Thoracic aorta (tissue), 2 donors: ENCODE measurements around the gene KPNA2. TPM values are rescaled to one million over a fixed set of nuclear protein-coding genes. Genes with fewer than 3 reads are reported as not detected.
"Not testable (repeated sequence)": the region's sequence is repeated elsewhere in the genome, so short reads cannot be mapped to it uniquely, and the experiment has no call there.

Source experiments
- ATAC-seq: fragments of 150-250 bp; one replicate; pipeline ENCODE4 v1.8.0; 2017; ENCODE audit warnings: low read depth; ENCODE audit not compliant: insufficient number of reproducible peaks, low FRiP score
- DNase-seq: peaks from one replicate; pipeline ENCODE4 v3.0.0-alpha.2; 2020; ENCODE audit warnings: low spot score
- H3K27ac ChIP-seq, 2 donors: fragments of 200-600 bp; sonication (generic); 1 replicate in 1 of 2; 2 replicates in 1 of 2; pipeline ENCODE4 v1.5.1; 2016; ENCODE audit warnings: mild to moderate bottlenecking in 2 of 2, moderate library complexity in 2 of 2
- H3K27me3 ChIP-seq: fragments of 200-600 bp; sonication (generic); replicated peaks from 2 replicates; pipeline ENCODE4 v1.6.0; 2016; ENCODE audit warnings: mild to moderate bottlenecking; ENCODE audit not compliant: insufficient read depth
- H3K36me3 ChIP-seq: fragments of 200-600 bp; sonication (generic); one replicate; pipeline ENCODE4 v1.5.1; 2016
- H3K4me1 ChIP-seq, 2 donors: fragments of 200-600 bp; sonication (generic); 1 replicate in 1 of 2; 2 replicates in 1 of 2; pipeline versions ENCODE4 v1.5.1 to v1.6.0; 2016; ENCODE audit warnings: low read depth in 2 of 2, mild to moderate bottlenecking in 1 of 2; ENCODE audit not compliant: control insufficient read depth in 1 of 2
- H3K4me3 ChIP-seq: fragments of 200-600 bp; sonication (generic); 2 replicates; pipeline ENCODE4 v1.5.1; 2016; ENCODE audit warnings: mild to moderate bottlenecking
- H3K9me3 ChIP-seq: fragments of 200-600 bp; sonication (generic); 2 replicates; pipeline ENCODE4 v1.5.1; 2016
- CTCF ChIP-seq: fragments of 200-600 bp; sonication (generic); IDR thresholded peaks from one replicate; pipeline ENCODE4 v1.5.1; 2019; ENCODE audit warnings: antibody characterized with exemption
- total RNA-seq, 2 donors: library from RNA; depleted of rRNA; stranded (reverse); fragments of >200 nt; gene quantifications; one replicate each; pipeline versions ENCODE4 v1.1.0 to v1.2.3, GENCODE V29; 2016

Gene KPNA2
- total RNA-seq, 2 donors from 2014 or later: 11.9 to 29.9 TPM

- ATAC-seq: no peak
- no peaks in the 10 kb centered on the region for H3K36me3 ChIP-seq
- peaks cover 13 to 25% of the 10 kb centered on the region in 2 donors for H3K4me1 ChIP-seq
- no peak for TF ChIP-seq CTCF
- H3K27me3 ChIP-seq: no peaks in the 10 kb centered on the region
- no peak for DNase-seq
- peak overlapping the region; percentile 94 for H3K4me3 ChIP-seq
- no peaks in the 10 kb centered on the region for H3K9me3 ChIP-seq
- H3K27ac ChIP-seq: no peak overlapping the region
These were observed 40.5 kb upstream of the KPNA2 start for GRCh38 chr17:67994817-67995569.

- ATAC-seq (no peak), DNase-seq (no peak)
- no peaks in the 10 kb centered on the region for H3K27me3 ChIP-seq
These were observed 39.8 kb upstream of the KPNA2 start for GRCh38 chr17:67995570-67996263.

GRCh38 chr17:67996301-67997171 lies 39.0 kb upstream of the KPNA2 start, which contains the start of gene C17orf58:
Gene C17orf58 (minus strand): TSS chr17:67996469. CDS start chr17:67996198, 271 bp downstream.
- not testable (repeated sequence) for H3K27ac ChIP-seq, H3K9me3 ChIP-seq, DNase-seq, H3K27me3 ChIP-seq, H3K36me3 ChIP-seq, ATAC-seq
- Histone ChIP-seq H3K4me3 (peak within 1 kb of the TSS; percentile 94), H3K4me1 (peaks cover 13 to 25% of the 10 kb centered on the region in 2 donors)

More at GRCh38 chr17:67995570-67996263, 39.8 kb upstream of the KPNA2 start:
- H3K36me3 ChIP-seq: no peaks in the 10 kb centered on the region
- H3K9me3 ChIP-seq: no peaks in the 10 kb centered on the region
- peak overlapping the region; percentile 94 for H3K4me3 ChIP-seq
- TF ChIP-seq CTCF: no peak
- no peak overlapping the region for H3K27ac ChIP-seq
- H3K4me1 ChIP-seq: peaks cover 13 to 25% of the 10 kb centered on the region in 2 donors

GRCh38 chr17:67998466-67998865 lies 37.1 kb upstream of the KPNA2 start:
- no peak overlapping the region for H3K4me3 ChIP-seq
- no peaks in the 10 kb centered on the region for H3K9me3 ChIP-seq
- H3K4me1 ChIP-seq: peaks cover 10 to 21% of the 10 kb centered on the region in 2 donors
- no peaks in the 10 kb centered on the region for H3K27me3 ChIP-seq
- DNase-seq (no peak), ATAC-seq (no peak)
- H3K27ac ChIP-seq: no peak overlapping the region
- TF ChIP-seq CTCF: no peak
- H3K36me3 ChIP-seq: no peaks in the 10 kb centered on the region

- Histone ChIP-seq H3K27me3 (no peaks in the 10 kb centered on the region), H3K27ac (no peak overlapping the region), H3K4me3 (no peak overlapping the region), H3K9me3 (no peaks in the 10 kb centered on the region), H3K4me1 (peaks cover 10 to 20% of the 10 kb centered on the region in 2 donors), H3K36me3 (no peaks in the 10 kb centered on the region)
- ATAC-seq (no peak), DNase-seq (no peak)
- no peak for TF ChIP-seq CTCF
These were observed 36.1 kb upstream of the KPNA2 start for GRCh38 chr17:67999291-67999911.
